K562 (cell line): ENCODE data around the gene MYOM1. TPM values are rescaled to one million over a fixed set of nuclear protein-coding genes. Genes with fewer than 3 reads are reported as not detected.

Experiments used
- ETS2 ChIP-seq: IDR thresholded peaks from 2 replicates; pipeline ENCODE4 v1.6.1; 2016; ENCODE audit warnings: borderline replicate concordance, missing genetic modification characterization, mild to moderate bottlenecking, moderate library complexity, missing compliant biosample characterization; ENCODE audit not compliant: poor library complexity, severe bottlenecking
- IFI16 ChIP-seq: fragments of 250-450 bp; sonication (Bioruptor Pico); IDR thresholded peaks from 2 replicates; pipeline ENCODE4 v2.1.2; 2022; ENCODE audit warnings: mild to moderate bottlenecking, inconsistent platforms
- MECOM ChIP-seq: fragments of 250-450 bp; sonication (Bioruptor Pico); IDR thresholded peaks from 2 replicates; pipeline ENCODE4 v1.8.0; 2022; ENCODE audit warnings: inconsistent platforms
- NBN ChIP-seq: fragments of 450-650 bp; IDR thresholded peaks from 2 replicates; pipeline ENCODE4 v1.6.1; 2016; ENCODE audit warnings: low read depth, mild to moderate bottlenecking
- polyA plus RNA-seq, 8 experiments: library from polyadenylated mRNA; depleted of rRNA in 4 of 8; stranded (reverse) in 5 of 8; unstranded in 3 of 8; fragments of >200 nt; fragmentation: Nextera tagmentation in 2 of 8; fragmentation: Illumina TruSeq in 1 of 8; extraction: Ambion mirVana in 2 of 8; extraction: Trizol in 1 of 8; gene quantifications; 2 replicates each; pipeline versions ENCODE4 v1.2.1 to v1.2.3, GENCODE V29; 2011 to 2014; ENCODE audit warnings: inconsistent platforms in 1 of 8, missing spikeins in 1 of 8
- total RNA-seq, 7 experiments: library from RNA; depleted of rRNA in 6 of 7; stranded (reverse); fragments of >200 nt in 6 of 7; fragmentation: Illumina TruSeq in 2 of 7; extraction: Trizol in 2 of 7; gene quantifications; 2 replicates each; pipeline versions ENCODE4 v1.2.1 to v1.2.3, GENCODE V29; 2011 to 2021; ENCODE audit warnings: low replicate concordance in 1 of 7
- TF ChIP-seq, protein P1 (sequence below), 2 experiments: fragments of 450-650 bp; IDR thresholded peaks; 2 replicates each; pipeline ENCODE4 v1.6.1; 2016; ENCODE audit warnings: mild to moderate bottlenecking in 2 of 2, borderline replicate concordance in 1 of 2, low read depth in 1 of 2, moderate library complexity in 1 of 2
- TF ChIP-seq, protein P2 (sequence below), 2 experiments: IDR thresholded peaks; 2 replicates each; pipeline ENCODE4 v1.6.1; 2012; ENCODE audit warnings: improper control_type of control experiment in 2 of 2, low read depth in 2 of 2, low read length in 2 of 2, borderline replicate concordance in 1 of 2
- TF ChIP-seq, protein P3 (sequence below): fragments of 450-650 bp; IDR thresholded peaks from 2 replicates; pipeline ENCODE4 v1.6.1; 2014; ENCODE audit warnings: low read depth, mild to moderate bottlenecking, moderate library complexity, borderline replicate concordance
- TF ChIP-seq, protein P4 (sequence below): fragments of 250-450 bp; sonication (Bioruptor Pico); IDR thresholded peaks from 2 replicates; pipeline ENCODE4 v1.5.1; 2021; ENCODE audit warnings: mild to moderate bottlenecking
- TF ChIP-seq, protein P5 (sequence below): fragments of 450-650 bp; formaldehyde crosslinking; IDR thresholded peaks from 2 replicates; pipeline ENCODE4 v1.4.0; 2020; ENCODE audit warnings: mild to moderate bottlenecking, mixed read lengths

The MYOM1 gene
- total and polyA plus RNA-seq, 9 of the 15 experiments (the other 6 are each of a cell fraction or from before 2014, with no cell fraction given) = 0.01 to 0.62 (median 0.25) TPM

DNA sequence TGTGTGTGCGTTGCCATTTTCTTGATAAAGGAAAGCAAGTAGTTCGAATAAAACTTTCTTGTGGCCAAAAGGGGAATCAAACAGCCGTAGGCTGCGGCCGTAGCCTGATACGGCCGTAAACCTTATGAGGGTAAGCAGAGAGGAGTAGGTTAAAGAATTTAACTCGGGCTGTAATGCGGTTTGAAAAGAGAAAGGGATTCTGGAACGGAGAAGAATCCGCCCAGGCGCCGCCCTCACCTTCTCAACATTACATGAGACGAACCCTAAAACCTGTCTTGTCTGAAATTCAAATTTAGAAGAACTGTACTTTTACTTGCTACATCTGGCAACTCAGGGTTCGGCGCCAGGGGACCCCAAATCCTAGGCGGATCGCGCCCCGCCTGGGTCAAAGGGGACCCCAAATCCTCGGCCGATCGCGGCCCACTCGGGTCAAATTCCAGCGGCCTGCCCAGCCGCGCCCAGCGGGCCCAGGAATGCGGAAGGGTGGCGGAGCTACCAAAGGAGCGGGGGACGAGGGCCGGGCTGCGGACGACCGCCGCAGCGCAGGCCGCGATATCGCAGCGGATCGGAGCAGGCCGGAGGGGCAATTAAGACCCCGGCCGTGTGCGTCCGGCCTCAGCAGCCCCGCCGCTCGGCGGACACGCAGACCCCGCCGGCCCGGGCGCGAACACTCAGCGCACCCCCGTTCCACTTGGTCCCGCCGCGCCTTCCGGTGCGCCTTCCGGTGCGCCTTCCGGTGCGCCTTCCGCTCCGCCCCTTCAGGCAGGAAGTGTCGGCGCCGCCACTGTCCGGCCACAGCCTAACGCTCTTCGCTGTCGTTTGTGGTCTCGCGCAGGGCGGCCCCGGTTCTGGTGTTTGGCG is 41.8 kb upstream of the MYOM1 start, which contains the start of gene MYL12B (continued):
- TF ChIP-seq, protein P1, sequence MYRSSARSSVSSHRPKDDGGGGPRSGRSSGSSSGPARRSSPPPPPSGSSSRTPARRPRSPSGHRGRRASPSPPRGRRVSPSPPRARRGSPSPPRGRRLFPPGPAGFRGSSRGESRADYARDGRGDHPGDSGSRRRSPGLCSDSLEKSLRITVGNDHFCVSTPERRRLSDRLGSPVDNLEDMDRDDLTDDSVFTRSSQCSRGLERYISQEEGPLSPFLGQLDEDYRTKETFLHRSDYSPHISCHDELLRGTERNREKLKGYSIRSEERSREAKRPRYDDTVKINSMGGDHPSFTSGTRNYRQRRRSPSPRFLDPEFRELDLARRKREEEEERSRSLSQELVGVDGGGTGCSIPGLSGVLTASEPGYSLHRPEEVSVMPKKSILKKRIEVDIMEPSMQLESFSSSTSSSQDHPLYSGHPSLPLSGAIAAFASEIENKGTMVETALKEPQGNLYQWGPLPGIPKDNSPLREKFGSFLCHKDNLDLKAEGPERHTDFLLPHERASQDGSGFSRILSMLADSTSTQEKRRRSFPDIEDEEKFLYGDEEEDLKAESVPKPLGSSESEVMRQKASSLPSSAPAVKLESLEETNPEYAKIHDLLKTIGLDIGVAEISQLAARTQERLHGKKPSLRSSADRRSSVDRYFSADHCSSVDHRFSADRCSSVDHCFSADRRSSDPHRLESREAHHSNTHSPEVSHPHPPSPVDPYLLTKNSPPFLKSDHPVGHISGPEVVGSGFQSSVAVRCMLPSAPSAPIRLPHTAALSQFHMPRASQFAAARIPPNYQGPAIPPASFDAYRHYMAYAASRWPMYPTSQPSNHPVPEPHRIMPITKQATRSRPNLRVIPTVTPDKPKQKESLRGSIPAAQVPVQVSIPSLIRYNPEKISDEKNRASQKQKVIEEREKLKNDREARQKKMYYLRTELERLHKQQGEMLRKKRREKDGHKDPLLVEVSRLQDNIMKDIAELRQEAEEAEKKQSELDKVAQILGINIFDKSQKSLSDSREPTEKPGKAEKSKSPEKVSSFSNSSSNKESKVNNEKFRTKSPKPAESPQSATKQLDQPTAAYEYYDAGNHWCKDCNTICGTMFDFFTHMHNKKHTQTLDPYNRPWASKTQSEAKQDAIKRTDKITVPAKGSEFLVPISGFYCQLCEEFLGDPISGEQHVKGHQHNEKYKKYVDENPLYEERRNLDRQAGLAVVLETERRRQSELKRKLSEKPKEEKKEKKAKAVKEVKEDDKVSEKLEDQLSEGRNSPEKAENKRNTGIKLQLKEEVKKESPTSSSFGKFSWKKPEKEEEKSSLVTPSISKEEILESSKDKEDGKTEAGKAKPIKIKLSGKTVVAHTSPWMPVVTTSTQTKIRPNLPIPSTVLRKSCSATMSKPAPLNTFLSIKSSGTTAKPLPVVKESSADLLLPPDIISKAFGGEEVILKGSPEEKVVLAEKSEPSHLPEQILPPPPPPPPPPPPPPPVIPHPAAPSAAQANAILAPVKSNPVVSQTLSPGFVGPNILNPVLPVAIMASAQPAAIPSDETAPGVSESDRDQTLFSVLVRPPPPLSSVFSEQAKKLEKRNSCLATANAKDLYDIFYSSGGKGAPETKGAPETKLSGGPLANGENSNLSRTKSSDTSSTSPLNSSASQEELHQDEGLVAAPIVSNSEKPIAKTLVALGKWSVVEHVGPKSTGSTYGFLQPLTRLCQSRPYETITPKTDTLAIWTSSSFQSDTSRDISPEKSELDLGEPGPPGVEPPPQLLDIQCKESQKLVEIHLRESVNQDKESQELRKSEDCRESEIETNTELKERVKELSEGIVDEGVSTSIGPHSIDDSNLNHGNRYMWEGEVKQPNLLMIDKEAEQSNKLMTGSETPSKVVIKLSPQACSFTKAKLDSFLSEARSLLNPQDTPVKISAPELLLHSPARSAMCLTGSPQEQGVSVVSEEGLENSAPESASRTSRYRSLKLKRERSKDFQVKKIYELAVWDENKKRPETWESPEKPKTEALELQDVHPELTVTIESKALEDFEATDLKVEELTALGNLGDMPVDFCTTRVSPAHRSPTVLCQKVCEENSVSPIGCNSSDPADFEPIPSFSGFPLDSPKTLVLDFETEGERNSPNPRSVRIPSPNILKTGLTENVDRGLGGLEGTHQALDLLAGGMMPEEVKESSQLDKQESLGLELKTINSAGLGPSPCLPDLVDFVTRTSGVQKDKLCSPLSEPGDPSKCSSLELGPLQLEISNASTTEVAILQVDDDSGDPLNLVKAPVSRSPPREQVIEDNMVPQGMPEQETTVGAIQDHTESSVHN (IDR thresholded peaks at IDR 0.05; ENCODE audit: borderline replicate concordance in 1 of 2, low read depth in 1 of 2) = peak in 1 of 2 experiments; percentile 73; a peak in 2 of 4 replicates
- TF ChIP-seq, protein P2, sequence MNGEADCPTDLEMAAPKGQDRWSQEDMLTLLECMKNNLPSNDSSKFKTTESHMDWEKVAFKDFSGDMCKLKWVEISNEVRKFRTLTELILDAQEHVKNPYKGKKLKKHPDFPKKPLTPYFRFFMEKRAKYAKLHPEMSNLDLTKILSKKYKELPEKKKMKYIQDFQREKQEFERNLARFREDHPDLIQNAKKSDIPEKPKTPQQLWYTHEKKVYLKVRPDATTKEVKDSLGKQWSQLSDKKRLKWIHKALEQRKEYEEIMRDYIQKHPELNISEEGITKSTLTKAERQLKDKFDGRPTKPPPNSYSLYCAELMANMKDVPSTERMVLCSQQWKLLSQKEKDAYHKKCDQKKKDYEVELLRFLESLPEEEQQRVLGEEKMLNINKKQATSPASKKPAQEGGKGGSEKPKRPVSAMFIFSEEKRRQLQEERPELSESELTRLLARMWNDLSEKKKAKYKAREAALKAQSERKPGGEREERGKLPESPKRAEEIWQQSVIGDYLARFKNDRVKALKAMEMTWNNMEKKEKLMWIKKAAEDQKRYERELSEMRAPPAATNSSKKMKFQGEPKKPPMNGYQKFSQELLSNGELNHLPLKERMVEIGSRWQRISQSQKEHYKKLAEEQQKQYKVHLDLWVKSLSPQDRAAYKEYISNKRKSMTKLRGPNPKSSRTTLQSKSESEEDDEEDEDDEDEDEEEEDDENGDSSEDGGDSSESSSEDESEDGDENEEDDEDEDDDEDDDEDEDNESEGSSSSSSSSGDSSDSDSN (IDR thresholded peaks at IDR 0.05; ENCODE audit: borderline replicate concordance in 1 of 2, low read depth in 2 of 2, low read length in 2 of 2) = peak; percentile 76 to 89; a peak in 3 of 4 replicates
- TF ChIP-seq, protein P3, sequence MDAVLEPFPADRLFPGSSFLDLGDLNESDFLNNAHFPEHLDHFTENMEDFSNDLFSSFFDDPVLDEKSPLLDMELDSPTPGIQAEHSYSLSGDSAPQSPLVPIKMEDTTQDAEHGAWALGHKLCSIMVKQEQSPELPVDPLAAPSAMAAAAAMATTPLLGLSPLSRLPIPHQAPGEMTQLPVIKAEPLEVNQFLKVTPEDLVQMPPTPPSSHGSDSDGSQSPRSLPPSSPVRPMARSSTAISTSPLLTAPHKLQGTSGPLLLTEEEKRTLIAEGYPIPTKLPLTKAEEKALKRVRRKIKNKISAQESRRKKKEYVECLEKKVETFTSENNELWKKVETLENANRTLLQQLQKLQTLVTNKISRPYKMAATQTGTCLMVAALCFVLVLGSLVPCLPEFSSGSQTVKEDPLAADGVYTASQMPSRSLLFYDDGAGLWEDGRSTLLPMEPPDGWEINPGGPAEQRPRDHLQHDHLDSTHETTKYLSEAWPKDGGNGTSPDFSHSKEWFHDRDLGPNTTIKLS = peak; percentile 67
- no peak for TF ChIP-seq MECOM (CRISPR knock-in tag)
- TF ChIP-seq, protein P4, sequence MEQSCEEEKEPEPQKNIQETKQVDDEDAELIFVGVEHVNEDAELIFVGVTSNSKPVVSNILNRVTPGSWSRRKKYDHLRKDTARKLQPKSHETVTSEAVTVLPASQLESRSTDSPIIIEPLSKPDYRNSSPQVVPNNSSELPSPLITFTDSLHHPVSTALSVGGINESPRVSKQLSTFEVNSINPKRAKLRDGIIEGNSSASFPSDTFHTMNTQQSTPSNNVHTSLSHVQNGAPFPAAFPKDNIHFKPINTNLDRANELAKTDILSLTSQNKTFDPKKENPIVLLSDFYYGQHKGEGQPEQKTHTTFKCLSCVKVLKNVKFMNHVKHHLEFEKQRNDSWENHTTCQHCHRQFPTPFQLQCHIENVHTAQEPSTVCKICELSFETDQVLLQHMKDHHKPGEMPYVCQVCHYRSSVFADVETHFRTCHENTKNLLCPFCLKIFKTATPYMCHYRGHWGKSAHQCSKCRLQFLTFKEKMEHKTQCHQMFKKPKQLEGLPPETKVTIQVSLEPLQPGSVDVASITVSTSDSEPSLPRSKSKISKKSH (CRISPR knock-in tag) = no peak
- TF ChIP-seq IFI16 = no peak
- TF ChIP-seq, protein P5, sequence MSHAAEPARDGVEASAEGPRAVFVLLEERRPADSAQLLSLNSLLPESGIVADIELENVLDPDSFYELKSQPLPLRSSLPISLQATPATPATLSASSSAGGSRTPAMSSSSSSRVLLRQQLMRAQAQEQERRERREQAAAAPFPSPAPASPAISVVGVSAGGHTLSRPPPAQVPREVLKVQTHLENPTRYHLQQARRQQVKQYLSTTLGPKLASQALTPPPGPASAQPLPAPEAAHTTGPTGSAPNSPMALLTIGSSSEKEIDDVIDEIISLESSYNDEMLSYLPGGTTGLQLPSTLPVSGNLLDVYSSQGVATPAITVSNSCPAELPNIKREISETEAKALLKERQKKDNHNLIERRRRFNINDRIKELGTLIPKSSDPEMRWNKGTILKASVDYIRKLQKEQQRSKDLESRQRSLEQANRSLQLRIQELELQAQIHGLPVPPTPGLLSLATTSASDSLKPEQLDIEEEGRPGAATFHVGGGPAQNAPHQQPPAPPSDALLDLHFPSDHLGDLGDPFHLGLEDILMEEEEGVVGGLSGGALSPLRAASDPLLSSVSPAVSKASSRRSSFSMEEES (CRISPR knock-in tag) = no peak
- peak; percentile 34 for TF ChIP-seq ETS2 (tag)
- peak; percentile 54; the same call in 1 of the 2 replicates for TF ChIP-seq NBN
